Epithelial cell of proximal tubule (primary cell): ENCODE data around the gene PTPN18. TPM values are rescaled to one million over a fixed set of nuclear protein-coding genes. Genes with fewer than 3 reads are reported as not detected.

ENCODE experiments used
- DNase-seq: peaks from one replicate; pipeline ENCODE4 v3.0.0-alpha.2; 2011; ENCODE audit warnings: low read depth
- H3K4me3 ChIP-seq: 2 replicates; pipeline ENCODE4 v1.5.1; 2011; ENCODE audit warnings: low read depth, mild to moderate bottlenecking, low read length
- total RNA-seq: library from RNA; depleted of rRNA; stranded (reverse); fragments of >200 nt; gene quantifications from 2 replicates; pipeline ENCODE4 v1.2.3, GENCODE V29; 2015
- TF ChIP-seq, protein P1 (sequence below): conservative IDR thresholded peaks from 2 replicates; pipeline ENCODE4 v1.5.1; 2012; ENCODE audit warnings: low read depth, mild to moderate bottlenecking, low read length

Gene PTPN18
- total RNA-seq, 1 donor from 2014 or later = 23.8 TPM

DNA sequence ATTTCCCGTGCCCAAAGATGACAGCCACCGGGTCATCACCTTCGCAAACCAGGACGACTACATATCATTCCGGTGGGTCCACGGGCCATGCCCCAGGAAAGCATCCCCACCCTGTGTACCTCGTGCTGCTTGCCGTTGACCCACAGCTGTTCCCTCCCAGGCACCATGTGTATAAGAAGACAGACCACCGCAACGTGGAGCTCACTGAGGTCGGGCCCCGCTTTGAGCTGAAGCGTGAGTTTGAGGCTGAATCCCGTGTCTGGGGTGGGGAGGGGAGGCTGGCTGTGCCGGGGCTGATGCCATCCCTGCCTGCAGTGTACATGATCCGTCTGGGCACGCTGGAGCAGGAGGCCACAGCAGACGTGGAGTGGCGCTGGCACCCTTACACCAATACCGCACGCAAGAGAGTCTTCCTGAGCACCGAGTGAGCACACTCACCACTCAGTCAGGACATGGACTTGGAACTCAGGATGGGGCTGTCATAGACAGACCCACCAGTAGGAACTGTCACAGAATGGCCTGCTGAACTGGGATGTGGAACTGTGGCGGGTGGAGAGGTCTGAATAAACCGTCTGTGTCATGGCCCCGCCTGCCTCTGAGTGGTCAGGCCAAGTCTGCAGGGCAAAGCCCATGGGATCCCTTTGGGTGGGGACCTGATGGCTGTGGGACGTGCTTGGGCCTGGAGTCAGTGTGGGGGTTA is 9.7 kb upstream of the PTPN18 start:
- H3K4me3 ChIP-seq = no peak overlapping the region
- TF ChIP-seq, protein P1, sequence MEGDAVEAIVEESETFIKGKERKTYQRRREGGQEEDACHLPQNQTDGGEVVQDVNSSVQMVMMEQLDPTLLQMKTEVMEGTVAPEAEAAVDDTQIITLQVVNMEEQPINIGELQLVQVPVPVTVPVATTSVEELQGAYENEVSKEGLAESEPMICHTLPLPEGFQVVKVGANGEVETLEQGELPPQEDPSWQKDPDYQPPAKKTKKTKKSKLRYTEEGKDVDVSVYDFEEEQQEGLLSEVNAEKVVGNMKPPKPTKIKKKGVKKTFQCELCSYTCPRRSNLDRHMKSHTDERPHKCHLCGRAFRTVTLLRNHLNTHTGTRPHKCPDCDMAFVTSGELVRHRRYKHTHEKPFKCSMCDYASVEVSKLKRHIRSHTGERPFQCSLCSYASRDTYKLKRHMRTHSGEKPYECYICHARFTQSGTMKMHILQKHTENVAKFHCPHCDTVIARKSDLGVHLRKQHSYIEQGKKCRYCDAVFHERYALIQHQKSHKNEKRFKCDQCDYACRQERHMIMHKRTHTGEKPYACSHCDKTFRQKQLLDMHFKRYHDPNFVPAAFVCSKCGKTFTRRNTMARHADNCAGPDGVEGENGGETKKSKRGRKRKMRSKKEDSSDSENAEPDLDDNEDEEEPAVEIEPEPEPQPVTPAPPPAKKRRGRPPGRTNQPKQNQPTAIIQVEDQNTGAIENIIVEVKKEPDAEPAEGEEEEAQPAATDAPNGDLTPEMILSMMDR = no peak
- DNase-seq = no peak

DNA sequence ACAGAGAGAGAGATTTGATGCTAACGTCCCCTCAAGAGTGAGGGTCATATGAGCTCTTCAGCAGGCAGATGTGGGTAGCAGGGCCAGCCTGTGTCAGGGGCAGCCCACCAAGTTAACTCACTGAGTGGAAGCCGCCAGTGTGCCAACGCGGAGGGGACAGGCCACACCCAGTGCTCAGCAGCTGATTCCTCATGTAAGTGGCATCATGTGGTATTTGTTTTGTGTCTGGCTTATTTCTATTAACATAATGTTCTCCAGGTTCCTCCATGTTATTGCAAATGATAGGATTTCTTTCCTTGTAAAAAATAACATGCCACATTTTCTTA is 9.2 kb upstream of the PTPN18 start:
- DNase-seq = no peak
- TF ChIP-seq, protein P1 = no peak

DNA sequence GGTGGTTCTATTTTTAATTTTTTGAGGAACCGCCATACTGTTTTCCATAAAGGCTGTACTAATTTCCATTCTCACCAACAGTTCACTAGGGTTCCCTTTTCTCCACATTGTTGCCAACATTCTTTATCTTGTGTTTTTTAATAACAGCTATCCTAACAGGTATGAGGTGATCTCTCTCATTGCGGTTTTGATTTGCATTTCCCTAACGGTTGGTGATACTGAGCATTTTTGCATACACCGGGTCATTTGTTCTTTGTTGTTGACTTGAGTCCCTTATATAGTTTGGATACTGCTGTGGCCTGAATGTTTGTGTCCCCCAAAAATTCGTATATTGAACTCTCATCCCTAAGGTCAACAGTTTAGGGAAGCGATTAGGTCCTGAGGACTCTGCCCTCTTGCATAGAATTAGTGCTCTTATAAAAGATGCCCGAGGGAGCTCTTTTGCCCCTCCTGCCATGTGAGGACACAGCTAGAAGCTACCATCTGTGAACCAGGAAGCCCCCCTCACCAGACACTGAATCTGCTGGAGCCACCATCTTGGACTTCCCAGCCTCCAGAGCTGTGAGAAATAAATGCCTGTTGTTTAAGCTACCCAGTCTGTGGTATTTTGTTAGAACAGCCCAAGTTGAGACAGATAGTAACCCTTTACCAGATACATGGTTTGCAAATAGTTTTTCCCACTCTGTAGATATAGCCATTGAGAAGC is 8.5 kb upstream of the PTPN18 start:
- TF ChIP-seq, protein P1 = no peak
- H3K4me3 ChIP-seq = no peak overlapping the region
- DNase-seq = no peak

More for the DNA sequence above, 9.2 kb upstream of the PTPN18 start:
- no peak overlapping the region for H3K4me3 ChIP-seq

DNA sequence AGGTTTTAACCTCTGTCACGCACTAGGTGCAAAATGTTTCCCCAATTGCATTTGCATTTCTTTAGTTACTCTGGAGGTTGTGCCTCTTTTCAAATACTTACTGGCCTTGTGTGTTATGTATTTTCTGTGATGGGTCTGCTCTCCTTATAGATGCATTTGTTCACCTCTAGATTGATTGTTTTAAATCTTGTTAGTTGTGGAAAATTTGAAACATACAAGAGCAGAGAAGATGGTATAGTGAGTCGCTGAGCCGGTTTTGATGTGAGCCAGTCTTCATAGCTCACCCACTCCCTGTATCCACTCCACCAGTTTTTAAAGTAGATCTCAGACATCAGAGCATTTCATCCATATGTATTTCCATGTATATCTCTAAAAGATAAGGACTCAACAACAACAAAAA is 6.7 kb upstream of the PTPN18 start:
- H3K4me3 ChIP-seq = no peak overlapping the region
- TF ChIP-seq, protein P1 = no peak
- DNase-seq = no peak

DNA sequence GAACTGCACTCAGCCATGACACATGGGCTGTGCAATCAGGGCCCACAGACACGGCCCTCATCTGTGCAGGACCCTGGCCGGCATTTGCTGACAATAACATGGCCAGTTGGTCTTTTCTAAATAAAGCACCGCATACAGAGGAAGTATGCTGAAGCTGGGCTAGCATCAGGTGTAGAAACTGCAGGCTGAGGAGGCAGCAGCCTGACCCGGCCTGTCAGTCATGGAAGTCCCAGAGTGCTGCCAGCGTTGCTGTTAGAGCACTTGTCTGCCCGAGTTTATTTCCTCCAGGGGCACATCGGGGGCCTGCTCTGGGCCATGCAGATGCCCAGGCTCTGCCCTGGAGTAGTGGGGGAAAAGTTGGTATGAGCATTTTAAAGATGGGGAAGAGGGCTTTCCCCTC is 4.1 kb upstream of the PTPN18 start:
- DNase-seq = no peak
- H3K4me3 ChIP-seq = no peak overlapping the region
- TF ChIP-seq, protein P1 = no peak

DNA sequence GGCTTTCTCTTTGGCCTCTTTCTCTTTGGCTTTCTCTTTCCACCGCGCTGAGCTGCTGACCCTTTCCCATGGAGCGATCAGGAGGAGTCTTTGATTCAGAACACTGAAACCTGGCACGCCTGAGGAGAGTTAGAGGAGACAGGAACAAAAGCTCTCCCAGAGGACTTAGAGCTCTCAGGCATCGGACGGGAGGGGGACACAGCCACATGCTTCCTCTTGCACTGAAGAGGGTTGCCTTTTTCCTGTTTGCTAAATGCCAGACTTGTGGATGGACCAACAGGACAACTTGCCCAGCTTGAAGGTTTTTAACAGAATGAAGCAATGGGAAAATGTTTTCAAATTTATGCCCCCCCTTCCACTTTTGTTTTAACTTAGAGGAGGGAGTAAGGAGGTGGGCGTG is 3.6 kb upstream of the PTPN18 start:
- TF ChIP-seq, protein P1 = no peak
- no peak for DNase-seq

More for the DNA sequence above, 3.6 kb upstream of the PTPN18 start:
- H3K4me3 ChIP-seq = no peak overlapping the region
